K562 (cell line): ENCODE data around the gene CYTH4.

Experiments used
- CREB1 ChIP-seq, 2 experiments: sonication (generic) in 1 of 2; formaldehyde crosslinking in 1 of 2; IDR thresholded peaks; 2 replicates each; pipeline versions ENCODE4 v1.6.1 to v1.8.0; 2012 to 2022; ENCODE audit warnings: inconsistent platforms in 1 of 2, mild to moderate bottlenecking in 1 of 2, missing genetic modification reagents in 1 of 2, moderate library complexity in 1 of 2
- CREM ChIP-seq: IDR thresholded peaks from 2 replicates; pipeline ENCODE4 v1.6.1; 2014; ENCODE audit warnings: antibody characterized with exemption, low read depth
- ELF1 ChIP-seq: fragments of 200-800 bp; sonication (Bioruptor generic); IDR thresholded peaks from 2 replicates; pipeline ENCODE4 v1.6.1; 2016; ENCODE audit warnings: missing genetic modification characterization, missing compliant biosample characterization
- EP300 ChIP-seq: IDR thresholded peaks from 2 replicates; pipeline ENCODE4 v1.6.1; 2012; ENCODE audit warnings: low read length, improper control_type of control experiment
- FOS ChIP-seq: IDR thresholded peaks from 3 replicates; pipeline ENCODE4 v1.6.1; 2011; ENCODE audit not compliant: insufficient read length; ENCODE audit errors: extremely low read depth
- JUN ChIP-seq, 2 experiments: sonication (generic) in 1 of 2; formaldehyde crosslinking in 1 of 2; IDR thresholded peaks; 2 replicates each; pipeline versions ENCODE4 v1.6.1 to v1.8.0; 2012 to 2022; ENCODE audit warnings: borderline replicate concordance in 2 of 2, mild to moderate bottlenecking in 2 of 2, improper control_type of control experiment in 1 of 2, low read depth in 1 of 2, low read length in 1 of 2, missing genetic modification reagents in 1 of 2
- POLR2AphosphoS5 ChIP-seq: IDR thresholded peaks from 2 replicates; pipeline ENCODE4 v1.6.1; 2011; ENCODE audit warnings: mild to moderate bottlenecking, low read depth, low read length, moderate library complexity; ENCODE audit not compliant: control insufficient read depth, insufficient read depth
- PTBP1 ChIP-seq: fragments of 200-400 bp; formaldehyde crosslinking; IDR thresholded peaks from 2 replicates; pipeline ENCODE4 v1.6.1; 2017; ENCODE audit warnings: low read depth, low read length
- SIN3A ChIP-seq, 2 experiments: fragments of 150-350 bp in 1 of 2; IDR thresholded peaks; 2 replicates each; pipeline ENCODE4 v1.6.1; 2011 to 2016; ENCODE audit warnings: borderline replicate concordance in 2 of 2, low read depth in 2 of 2, low read length in 2 of 2, mild to moderate bottlenecking in 2 of 2, moderate library complexity in 2 of 2; ENCODE audit not compliant: control insufficient read depth in 1 of 2
- TGIF2 ChIP-seq: sonication (generic); formaldehyde crosslinking; IDR thresholded peaks from 2 replicates; pipeline ENCODE4 v1.8.1; 2022; ENCODE audit warnings: mild to moderate bottlenecking, missing genetic modification reagents, moderate library complexity
- ZFP36 ChIP-seq: fragments of 150-350 bp; IDR thresholded peaks from 2 replicates; pipeline ENCODE4 v1.6.1; 2018; ENCODE audit warnings: low read length, low read depth; ENCODE audit not compliant: partially characterized antibody
- ZKSCAN8 ChIP-seq: fragments of 200-800 bp; sonication (Bioruptor generic); IDR thresholded peaks from 2 replicates; pipeline ENCODE4 v1.6.1; 2016; ENCODE audit warnings: missing genetic modification characterization, missing compliant biosample characterization
- TF ChIP-seq, protein P1 (sequence below): fragments of 250-450 bp; sonication (Bioruptor Pico); IDR thresholded peaks from 2 replicates; pipeline ENCODE4 v1.8.0; 2021; ENCODE audit warnings: moderate library complexity, mild to moderate bottlenecking, inconsistent platforms

DNA sequence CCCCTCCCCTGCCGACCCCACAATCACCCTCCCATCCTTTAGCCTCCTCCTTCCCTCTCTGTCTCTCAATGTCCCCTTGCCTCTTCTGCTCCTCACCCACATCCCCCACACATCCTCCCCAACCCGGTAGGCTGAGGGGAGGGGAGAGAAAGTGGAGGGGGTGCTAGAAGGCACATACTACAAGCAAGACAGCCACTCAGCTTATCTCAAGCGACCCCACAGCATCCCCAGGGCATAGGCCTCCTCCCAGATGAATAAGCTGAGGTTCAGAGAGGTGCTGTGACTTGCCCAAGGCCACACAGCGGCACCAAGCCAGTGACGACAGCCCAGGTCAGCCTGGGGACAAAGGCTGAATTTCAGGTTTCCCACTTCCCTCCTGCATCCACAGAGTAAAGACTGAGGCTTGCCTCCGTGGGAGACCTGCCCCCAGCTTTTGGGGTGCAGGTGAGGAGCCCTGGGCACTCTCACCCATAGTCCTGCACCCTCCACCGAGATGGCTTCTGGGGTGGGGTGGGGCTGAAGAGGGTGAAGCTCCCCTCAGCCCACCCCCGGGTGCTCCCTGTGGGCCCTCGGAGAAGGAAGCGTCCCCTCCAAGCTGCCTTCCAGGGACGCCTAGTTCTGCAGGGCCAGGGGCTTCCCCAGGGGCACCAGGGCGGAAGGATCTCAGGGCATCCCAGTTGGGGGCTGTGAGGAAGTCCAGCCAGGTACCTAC is 38.8 kb upstream of the CYTH4 start:
- TF ChIP-seq EP300: no peak
- TF ChIP-seq JUN (IDR thresholded peaks at IDR 0.05; ENCODE audit: borderline replicate concordance, low read depth, low read length): no peak
- no peak; the same call in 1 of the 2 replicates for TF ChIP-seq JUN (CRISPR knock-in tag; IDR thresholded peaks at IDR 0.05; ENCODE audit: borderline replicate concordance)
- TF ChIP-seq ZFP36: peak; percentile 91
- TF ChIP-seq ZKSCAN8: no peak
- TF ChIP-seq TGIF2 (CRISPR knock-in tag): no peak
- no peak for TF ChIP-seq CREB1 (IDR thresholded peaks at IDR 0.05)
- TF ChIP-seq CREB1 (CRISPR knock-in tag; IDR thresholded peaks at IDR 0.05): no peak
- no peak for TF ChIP-seq SIN3A (IDR thresholded peaks at IDR 0.05; ENCODE audit: borderline replicate concordance in 2 of 2, control insufficient read depth in 1 of 2, low read depth in 2 of 2, low read length in 2 of 2)
- TF ChIP-seq, protein P1, sequence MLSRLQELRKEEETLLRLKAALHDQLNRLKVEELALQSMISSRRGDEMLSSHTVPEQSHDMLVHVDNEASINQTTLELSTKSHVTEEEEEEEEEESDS (CRISPR knock-in tag): no peak
- peak; percentile 70; the same call in 1 of the 2 replicates for TF ChIP-seq PTBP1
- TF ChIP-seq POLR2AphosphoS5: no peak
- TF ChIP-seq ELF1: peak; percentile 17; the same call in 1 of the 2 replicates
- no peak for TF ChIP-seq FOS
- TF ChIP-seq CREM: no peak
